Measurements from ENCODE around the gene SOX6. TPM values are rescaled to one million over a fixed set of nuclear protein-coding genes. Genes with fewer than 3 reads are reported as not detected.
A peak's percentile ranks its signal among the peaks of the same experiment; 100 is the strongest.

The SOX6 gene
- total RNA-seq, 1 experiment from 2014 or later = 18.4 TPM

DNA sequence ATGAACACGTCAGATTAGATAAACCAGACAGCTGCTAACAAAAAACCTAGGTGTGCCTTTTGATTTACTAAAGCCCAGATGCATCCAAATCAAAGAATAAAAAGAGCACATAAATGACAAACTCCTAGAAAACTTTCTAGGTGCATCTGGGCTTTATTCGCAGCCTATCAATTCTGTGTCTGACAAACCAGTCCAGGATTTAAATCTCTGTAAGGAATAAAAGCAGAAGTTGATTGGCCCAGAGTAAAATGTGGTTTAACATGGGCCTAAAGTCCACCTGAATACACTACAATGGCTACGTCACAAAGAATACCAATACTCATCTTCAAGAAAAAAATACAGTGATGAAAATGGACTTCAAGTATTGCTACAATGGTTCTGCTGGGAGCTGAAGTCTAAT, 66.8 kb downstream of the SOX6 start:
- TF ChIP-seq, protein P1, sequence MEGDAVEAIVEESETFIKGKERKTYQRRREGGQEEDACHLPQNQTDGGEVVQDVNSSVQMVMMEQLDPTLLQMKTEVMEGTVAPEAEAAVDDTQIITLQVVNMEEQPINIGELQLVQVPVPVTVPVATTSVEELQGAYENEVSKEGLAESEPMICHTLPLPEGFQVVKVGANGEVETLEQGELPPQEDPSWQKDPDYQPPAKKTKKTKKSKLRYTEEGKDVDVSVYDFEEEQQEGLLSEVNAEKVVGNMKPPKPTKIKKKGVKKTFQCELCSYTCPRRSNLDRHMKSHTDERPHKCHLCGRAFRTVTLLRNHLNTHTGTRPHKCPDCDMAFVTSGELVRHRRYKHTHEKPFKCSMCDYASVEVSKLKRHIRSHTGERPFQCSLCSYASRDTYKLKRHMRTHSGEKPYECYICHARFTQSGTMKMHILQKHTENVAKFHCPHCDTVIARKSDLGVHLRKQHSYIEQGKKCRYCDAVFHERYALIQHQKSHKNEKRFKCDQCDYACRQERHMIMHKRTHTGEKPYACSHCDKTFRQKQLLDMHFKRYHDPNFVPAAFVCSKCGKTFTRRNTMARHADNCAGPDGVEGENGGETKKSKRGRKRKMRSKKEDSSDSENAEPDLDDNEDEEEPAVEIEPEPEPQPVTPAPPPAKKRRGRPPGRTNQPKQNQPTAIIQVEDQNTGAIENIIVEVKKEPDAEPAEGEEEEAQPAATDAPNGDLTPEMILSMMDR (IDR thresholded peaks at IDR 0.05; ENCODE audit: unreplicated experiment) = no peak
- CTCF ChIA-PET = no interaction called here
- Mint-ChIP-seq H3K36me3 (ENCODE audit: insufficient read depth, unreplicated experiment) (no peaks in the 10 kb centered on the region), H3K27me3 (ENCODE audit: unreplicated experiment) (no peaks in the 10 kb centered on the region), H3K9me3 (ENCODE audit: low read depth, unreplicated experiment) (no peaks in the 10 kb centered on the region), H3K4me3 (ENCODE audit: low read depth, unreplicated experiment) (no peak overlapping the region), H3K27ac (ENCODE audit: unreplicated experiment) (no peak overlapping the region), H3K4me1 (ENCODE audit: low read depth, unreplicated experiment) (peaks cover 16% of the 10 kb centered on the region)
- intact Hi-C loops (cut with micrococcal nuclease; ENCODE audit: unreplicated experiment) = no loop called here
- no TSS peak for BruUV-seq (replicated peaks)
- no peak for DNase-seq

DNA sequence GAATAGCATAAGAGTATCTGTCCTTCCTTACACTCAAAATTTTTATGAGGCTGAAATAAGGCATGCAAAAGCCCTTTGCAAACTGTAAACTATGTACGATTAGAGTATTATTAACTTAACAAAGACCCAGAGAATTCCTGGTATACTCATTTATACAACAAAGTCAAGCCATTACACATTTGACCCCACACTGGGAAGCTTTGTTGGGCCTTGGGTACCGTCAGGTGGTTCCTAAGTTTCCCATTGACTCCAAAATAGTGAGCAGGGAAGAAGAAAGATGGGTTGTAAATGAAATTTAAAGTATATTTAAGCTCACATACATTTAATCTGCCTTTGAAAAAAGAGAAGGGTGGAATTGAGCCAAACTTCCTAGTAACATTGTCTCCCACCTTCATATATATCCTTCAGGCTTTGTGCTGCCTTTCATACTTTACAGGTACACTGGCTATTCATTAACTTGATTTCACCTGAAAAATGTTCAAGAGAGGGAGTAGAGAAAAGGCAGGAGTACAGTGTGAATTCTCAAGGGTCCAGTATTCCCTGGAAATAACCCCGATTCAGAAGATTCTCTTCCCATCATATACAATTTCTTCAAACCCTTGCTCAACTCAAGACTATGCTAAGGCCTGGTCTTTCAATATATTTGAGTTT, 68.6 kb downstream of the SOX6 start:
- intact Hi-C loops (cut with micrococcal nuclease; ENCODE audit: unreplicated experiment) = no loop called here
- CTCF ChIA-PET = no interaction called here
- Mint-ChIP-seq H3K27me3 (ENCODE audit: unreplicated experiment) (no peaks in the 10 kb centered on the region), H3K4me3 (ENCODE audit: low read depth, unreplicated experiment) (no peak overlapping the region), H3K4me1 (ENCODE audit: low read depth, unreplicated experiment) (peaks cover 16% of the 10 kb centered on the region), H3K9me3 (ENCODE audit: low read depth, unreplicated experiment) (no peaks in the 10 kb centered on the region), H3K36me3 (ENCODE audit: insufficient read depth, unreplicated experiment) (no peaks in the 10 kb centered on the region), H3K27ac (ENCODE audit: unreplicated experiment) (no peak overlapping the region)
- no peak for DNase-seq
- TF ChIP-seq, protein P1 (IDR thresholded peaks at IDR 0.05; ENCODE audit: unreplicated experiment) = no peak
- BruUV-seq (replicated peaks) = no TSS peak

DNA sequence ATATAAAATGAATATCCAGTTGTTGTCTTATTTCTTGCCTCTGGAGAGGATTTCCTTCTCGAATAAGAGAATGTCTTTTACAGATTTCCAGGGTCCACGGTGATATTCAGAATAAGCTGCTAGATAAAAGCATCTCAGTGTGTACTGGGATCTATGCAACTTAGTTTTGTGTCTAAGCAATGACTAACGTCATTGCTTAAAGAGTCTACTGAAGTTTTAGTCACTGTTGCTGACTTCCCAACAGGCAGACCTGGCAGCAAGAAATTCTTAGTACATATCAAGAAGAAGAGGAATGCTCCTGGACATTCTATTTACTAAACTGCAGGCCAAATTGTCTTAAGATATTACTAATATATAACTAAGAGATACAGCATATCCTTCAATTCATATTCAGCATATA, 70.3 kb downstream of the SOX6 start:
- H3K4me3 Mint-ChIP-seq (ENCODE audit: low read depth, unreplicated experiment) = no peak overlapping the region
- H3K27me3 Mint-ChIP-seq (ENCODE audit: unreplicated experiment) = no peaks in the 10 kb centered on the region
- intact Hi-C loops (cut with micrococcal nuclease; ENCODE audit: unreplicated experiment) = no loop called here

DNA sequence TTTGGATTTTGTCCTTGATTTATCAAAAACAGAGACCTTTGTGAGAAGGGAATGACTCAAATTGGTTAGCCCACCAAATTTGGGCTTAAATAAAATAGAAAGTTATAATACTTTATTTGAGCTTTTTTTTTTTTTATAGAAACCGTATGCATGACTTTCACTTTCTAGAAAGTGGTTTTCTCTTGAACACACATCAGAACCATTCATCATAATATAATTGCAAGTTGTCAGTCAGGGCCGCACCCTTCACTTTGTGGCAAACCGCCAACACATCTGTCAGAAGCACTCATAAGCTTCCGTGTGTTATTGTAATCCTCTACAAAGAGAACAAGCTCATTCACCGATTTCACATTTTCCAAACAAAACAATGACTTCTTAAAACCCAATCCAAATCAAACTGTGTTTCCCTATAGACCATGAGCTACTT, 76.1 kb downstream of the SOX6 start:
- CTCF ChIA-PET = interaction anchor here (0.6 to 1.0 kb wide), 6 partner anchors 12 to 324 kb away, joined by 3 to 4 read pairs (median 3); no protein-coding TSS in a partner anchor
- intact Hi-C loops (cut with micrococcal nuclease; ENCODE audit: unreplicated experiment) = no loop called here
- H3K9me3 Mint-ChIP-seq (ENCODE audit: low read depth, unreplicated experiment) = no peaks in the 10 kb centered on the region
- H3K27me3 Mint-ChIP-seq (ENCODE audit: unreplicated experiment) = no peaks in the 10 kb centered on the region
- TF ChIP-seq, protein P1 (IDR thresholded peaks at IDR 0.05; ENCODE audit: unreplicated experiment) = no peak
- H3K4me3 Mint-ChIP-seq (ENCODE audit: low read depth, unreplicated experiment) = no peak overlapping the region
- DNase-seq = peak; percentile 79
- H3K36me3 Mint-ChIP-seq (ENCODE audit: insufficient read depth, unreplicated experiment) = peaks cover 6% of the 10 kb centered on the region
- BruUV-seq (replicated peaks) = no TSS peak
- no peaks in the 10 kb centered on the region for H3K4me1 Mint-ChIP-seq (ENCODE audit: low read depth, unreplicated experiment)
- peak overlapping the region; percentile 36 for H3K27ac Mint-ChIP-seq (ENCODE audit: unreplicated experiment)

More for the DNA sequence above, 70.3 kb downstream of the SOX6 start:
- Mint-ChIP-seq H3K27ac (ENCODE audit: unreplicated experiment) (no peak overlapping the region), H3K4me1 (ENCODE audit: low read depth, unreplicated experiment) (peaks cover 16% of the 10 kb centered on the region), H3K9me3 (ENCODE audit: low read depth, unreplicated experiment) (no peaks in the 10 kb centered on the region), H3K36me3 (ENCODE audit: insufficient read depth, unreplicated experiment) (no peaks in the 10 kb centered on the region)
- CTCF ChIA-PET = no interaction called here
- no peak for DNase-seq
- no TSS peak for BruUV-seq (replicated peaks)
- TF ChIP-seq, protein P1 (IDR thresholded peaks at IDR 0.05; ENCODE audit: unreplicated experiment) = no peak

All from Calu3 (cell line).